T-helper 22 cell (primary cell): Measurements from ENCODE around the gene NKD1.
A peak's percentile ranks its signal among the peaks of the same experiment; 100 is the strongest.

ENCODE experiments used
- DNase-seq: peaks from one replicate; pipeline ENCODE4 v3.0.0-alpha.2; 2020; ENCODE audit warnings: low read depth

The NKD1 gene

GRCh38 chr16:50537533-50538290, 10.5 kb upstream of the NKD1 start:
- no peak for DNase-seq

DNA sequence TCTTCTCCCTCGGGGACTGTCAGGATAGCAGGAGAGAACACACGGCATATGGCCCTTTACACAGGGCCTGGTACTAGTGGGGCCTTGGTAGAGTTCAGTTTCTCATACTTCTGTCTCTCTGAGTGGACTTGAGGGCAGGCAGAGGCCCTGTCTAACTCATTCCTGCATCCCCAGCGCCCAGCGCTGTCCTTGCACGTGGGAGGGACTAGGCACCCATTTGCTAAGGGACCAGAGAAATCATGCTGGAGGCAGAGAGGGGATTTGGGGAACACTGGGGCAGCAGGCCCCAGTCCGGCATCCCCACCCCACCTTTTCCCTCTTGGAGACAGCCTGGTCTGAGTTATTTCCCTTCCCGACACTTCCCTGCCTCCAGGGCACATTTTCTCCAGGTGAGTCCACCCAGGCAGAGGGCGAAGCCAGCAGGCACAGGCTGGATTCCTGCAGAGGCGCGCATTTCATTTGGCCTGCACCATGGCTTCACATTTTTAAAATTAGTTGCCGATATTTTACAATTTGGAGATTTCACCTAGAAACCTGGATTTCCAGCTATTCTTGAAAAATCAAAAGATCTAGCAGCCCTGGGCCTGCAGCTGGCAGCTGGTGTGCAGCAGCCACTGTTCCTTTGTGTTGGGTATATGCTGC, 9.7 kb upstream of the NKD1 start:
- DNase-seq, result no peak

GRCh38 chr16:50539053-50539695, 9.0 kb upstream of the NKD1 start:
- no peak for DNase-seq

DNA sequence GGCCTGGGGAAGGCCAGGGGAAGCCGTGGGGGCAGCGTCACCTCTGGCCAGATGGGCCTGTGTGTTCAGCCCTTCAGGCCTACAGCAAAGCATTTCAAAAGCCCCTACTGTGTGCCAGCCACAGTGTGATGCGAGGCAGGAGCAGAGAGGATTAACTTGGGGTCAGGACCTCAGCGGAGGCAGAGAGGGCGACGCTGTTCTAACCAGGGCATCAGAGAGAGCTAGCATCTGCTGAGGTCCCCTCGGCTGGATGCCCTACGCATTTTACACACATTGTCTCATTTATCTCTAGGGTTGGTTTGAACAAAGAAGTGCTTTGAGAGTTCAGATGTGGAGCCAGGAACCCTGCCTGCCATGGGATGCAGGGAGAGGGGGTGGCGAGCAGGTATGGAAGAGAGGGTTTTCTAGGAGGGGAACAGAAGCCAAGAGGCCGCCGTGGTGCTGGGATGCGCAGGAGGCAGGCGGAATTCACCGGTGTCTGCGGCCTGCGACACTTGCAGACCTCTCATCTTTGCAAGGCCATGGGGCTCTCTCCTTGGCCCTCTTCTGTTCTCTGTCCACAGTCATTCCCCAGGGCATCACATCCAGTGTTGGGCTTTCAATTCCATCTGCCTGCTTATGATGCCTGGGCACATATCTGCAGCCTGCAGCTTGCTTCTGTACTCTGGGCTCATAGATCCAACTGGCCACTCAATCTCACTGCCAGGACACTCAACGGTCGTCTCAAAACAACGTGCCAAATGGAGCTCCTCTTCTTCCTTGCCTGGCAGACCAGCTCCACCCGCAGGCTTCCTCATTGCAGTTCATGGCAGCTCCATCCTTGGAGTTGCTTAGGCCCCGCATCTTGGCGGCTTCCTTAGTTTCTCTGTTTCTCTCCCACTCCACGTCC, 8.1 kb upstream of the NKD1 start:
- DNase-seq, result no peak

GRCh38 chr16:50540711-50541007, 7.5 kb upstream of the NKD1 start:
- no peak for DNase-seq

GRCh38 chr16:50542703-50543102, 5.5 kb upstream of the NKD1 start:
- no peak for DNase-seq

DNA sequence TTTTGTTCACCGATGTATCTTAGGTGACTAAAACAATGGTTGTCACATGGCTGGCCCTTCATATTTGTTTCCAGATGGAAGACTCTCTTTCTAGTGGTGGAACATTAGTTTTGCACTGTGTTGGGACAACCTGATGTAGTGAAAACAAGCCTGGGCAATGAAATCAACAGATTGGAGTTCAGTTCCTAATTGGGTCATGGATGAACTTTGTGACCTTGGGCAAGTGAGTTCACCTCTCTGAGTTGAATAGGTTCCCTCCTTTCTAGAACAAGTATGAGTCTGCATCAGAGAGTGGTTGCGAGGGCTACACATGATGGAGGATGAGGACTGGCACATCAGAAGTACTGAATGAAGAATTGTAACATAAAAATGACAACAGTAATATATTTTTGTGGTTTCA, 2.1 kb upstream of the NKD1 start:
- DNase-seq, result no peak

GRCh38 chr16:50547340-50548124, 664 bp upstream of the NKD1 start:
- DNase-seq, result peak; percentile 84

DNA sequence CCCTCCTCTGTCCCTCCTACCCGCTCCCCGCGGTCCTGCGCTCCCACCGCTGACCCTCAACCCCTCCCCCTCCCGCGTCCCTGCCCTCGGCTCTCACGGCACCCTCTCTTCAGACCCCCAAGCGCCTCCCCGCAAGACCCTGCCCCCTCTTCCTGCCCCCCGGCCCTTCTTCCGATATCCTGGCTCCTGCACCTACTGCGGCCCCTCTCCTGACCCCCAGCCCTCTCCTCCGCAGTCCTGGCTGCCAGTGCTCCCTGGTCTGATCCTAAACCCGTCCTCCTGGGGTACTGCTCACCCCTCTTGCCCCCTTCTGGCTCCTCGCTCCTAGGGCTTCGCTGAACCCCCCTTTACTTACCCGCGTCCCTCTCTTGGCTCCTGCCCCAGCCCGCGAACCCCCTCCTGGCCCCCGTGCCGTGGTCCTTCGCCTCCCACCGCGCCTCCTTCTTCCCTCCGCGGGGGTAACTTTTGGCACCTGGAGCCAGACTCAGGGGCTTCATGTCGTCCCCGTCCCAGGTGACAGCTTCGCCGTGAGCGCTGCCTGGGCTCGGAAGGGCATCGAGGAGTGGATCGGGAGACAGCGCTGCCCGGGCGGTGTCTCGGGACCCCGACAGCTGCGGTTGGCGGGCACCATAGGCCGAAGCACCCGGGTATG, 839 bp downstream of the NKD1 start:
- no peak for DNase-seq

GRCh38 chr16:50549561-50549915, 1.3 kb downstream of the NKD1 start:
- DNase-seq, result no peak

DNA sequence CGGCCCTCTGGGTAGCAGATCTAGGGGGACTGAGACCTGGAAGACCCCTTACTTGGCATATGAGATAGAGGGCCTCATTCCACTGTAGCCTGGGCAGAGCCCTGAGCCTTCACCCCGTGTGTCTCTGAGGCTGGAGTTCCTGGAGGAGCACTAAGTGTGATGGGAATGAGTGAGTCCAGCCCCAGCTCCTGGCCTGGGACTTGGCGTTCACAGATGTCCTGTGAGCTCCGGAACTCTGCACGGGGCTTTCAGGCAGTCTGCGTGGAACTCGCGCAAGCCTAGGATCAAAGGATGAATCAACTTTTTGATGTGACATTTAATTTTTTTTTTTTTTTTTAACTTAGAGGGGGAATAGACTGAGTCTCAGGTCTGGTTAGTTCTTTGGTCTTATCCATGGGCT, 1.8 kb downstream of the NKD1 start:
- DNase-seq, result no peak

- DNase-seq, result no peak
Measured at GRCh38 chr16:50550866-50551641, 2.9 kb downstream of the NKD1 start.

- no peak for DNase-seq
Measured at GRCh38 chr16:50552476-50553101, 4.4 kb downstream of the NKD1 start.

GRCh38 chr16:50553182-50553710, 5.0 kb downstream of the NKD1 start:
- DNase-seq, result no peak

DNA sequence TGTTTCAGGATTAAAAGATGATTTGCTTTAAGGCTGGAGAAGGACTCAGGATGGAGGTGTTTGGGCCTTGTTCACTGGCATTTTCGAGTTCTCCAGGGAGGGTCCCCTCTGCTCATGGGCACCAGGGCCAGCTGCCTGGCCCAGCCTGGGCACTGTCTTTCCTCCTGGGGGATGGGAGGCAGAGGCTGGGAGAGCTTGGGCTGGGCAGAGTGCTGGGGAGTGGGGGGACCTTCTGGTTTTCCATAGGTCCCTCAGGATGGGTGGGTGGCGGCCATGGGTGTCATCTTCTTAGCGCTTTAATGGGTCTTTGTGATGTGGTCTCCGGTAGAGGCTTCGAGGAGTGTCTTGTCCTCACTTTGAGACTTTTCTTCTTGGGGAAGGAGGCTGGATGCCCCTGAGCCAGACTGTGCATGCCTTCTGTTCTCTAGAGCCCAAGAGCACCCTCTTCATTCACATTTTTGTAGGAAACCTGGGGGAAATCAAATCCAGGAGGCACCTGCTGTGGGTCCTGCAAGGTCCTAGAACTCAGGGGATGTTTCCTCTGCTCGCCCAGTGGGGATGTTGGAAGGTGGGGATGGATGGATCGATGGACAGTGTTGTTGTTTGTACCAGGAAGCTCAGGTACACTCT, 5.7 kb downstream of the NKD1 start:
- no peak for DNase-seq

DNA sequence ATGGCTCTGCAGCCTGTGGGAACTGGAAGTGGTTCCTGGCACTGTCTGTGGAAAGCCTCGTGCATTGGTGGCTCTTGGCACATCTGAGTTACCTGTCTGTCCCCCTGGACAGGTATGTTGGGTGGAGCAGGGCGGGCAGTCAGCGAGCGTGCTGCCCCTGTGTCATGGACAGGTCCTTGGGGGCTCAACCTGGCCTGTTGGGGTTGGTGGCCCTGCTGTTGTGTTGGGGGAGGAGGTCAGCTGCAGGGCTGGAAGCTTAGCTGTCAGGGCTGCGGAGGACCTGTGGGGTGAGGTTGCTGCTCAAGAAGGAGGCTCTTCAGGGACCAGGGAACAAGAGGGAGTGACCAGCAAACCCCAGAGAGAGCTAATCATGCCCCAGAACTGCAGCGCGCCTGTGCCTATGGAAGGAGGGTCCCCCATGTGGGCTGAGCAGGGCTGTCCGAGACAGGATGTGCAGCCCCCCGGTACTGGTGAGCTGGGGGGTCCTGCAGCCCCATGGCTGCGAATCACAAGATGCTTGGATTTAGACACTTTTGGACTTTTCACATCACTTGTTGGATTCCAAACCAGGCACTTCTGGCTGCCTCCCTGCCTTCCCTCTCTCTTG, 7.2 kb downstream of the NKD1 start:
- DNase-seq, result no peak

- no peak for DNase-seq
Measured at GRCh38 chr16:50555952-50556673, 7.9 kb downstream of the NKD1 start.

DNA sequence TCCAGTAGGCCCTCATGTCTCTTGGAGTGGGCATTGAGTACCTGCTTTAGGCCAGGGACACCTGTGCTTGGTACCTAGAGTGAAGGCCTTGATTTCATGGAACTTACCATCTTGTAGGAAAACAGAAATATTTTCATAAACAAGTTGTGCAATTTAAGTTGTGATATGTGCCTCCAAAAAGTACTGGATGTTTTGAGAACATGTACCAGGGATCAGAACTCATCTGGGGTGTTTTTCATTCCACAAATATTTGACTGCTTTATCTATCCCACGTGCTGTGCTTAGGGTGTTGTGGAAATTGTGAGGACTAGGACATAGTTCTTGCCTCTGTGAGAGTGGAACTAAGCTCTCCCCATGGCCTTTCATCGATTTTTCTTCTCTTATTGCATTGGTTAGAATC, 8.8 kb downstream of the NKD1 start:
- no peak for DNase-seq
